ENCODE measurements around the gene KCTD11.

- TF ChIP-seq, protein P1, sequence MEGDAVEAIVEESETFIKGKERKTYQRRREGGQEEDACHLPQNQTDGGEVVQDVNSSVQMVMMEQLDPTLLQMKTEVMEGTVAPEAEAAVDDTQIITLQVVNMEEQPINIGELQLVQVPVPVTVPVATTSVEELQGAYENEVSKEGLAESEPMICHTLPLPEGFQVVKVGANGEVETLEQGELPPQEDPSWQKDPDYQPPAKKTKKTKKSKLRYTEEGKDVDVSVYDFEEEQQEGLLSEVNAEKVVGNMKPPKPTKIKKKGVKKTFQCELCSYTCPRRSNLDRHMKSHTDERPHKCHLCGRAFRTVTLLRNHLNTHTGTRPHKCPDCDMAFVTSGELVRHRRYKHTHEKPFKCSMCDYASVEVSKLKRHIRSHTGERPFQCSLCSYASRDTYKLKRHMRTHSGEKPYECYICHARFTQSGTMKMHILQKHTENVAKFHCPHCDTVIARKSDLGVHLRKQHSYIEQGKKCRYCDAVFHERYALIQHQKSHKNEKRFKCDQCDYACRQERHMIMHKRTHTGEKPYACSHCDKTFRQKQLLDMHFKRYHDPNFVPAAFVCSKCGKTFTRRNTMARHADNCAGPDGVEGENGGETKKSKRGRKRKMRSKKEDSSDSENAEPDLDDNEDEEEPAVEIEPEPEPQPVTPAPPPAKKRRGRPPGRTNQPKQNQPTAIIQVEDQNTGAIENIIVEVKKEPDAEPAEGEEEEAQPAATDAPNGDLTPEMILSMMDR (IDR thresholded peaks at IDR 0.05), result no peak
- TF ChIP-seq POLR2A (IDR thresholded peaks at IDR 0.05), result no peak
Observed at GRCh38 chr17:7307686-7308624, 44.0 kb upstream of the KCTD11 start.

Measured in testis (tissue), 2 donors.